H1 (cell line): ENCODE measurements around the gene UBL5. TPM values are rescaled to one million over a fixed set of nuclear protein-coding genes. Genes with fewer than 3 reads are reported as not detected.

ENCODE experiments used
- CTCF ChIA-PET: fragments of 300-600 bp; sonication (Branson Sonifier 250); formaldehyde crosslinking; loops from one replicate; lab custom pipeline; 2021; ENCODE audit not compliant: partially characterized antibody; lab: Charles Lee
- POLR2A ChIA-PET: fragments of 300-600 bp; sonication (Branson Sonifier 250); formaldehyde crosslinking; loops from one replicate; lab custom pipeline; 2021; ENCODE audit warnings: inconsistent platforms; ENCODE audit not compliant: partially characterized antibody; lab: Charles Lee
- DNase-seq, 2 experiments: peaks; one replicate each; pipeline versions ENCODE4 v3.0.0 to v3.0.0-alpha.2; 2010 to 2022; ENCODE audit warnings: low spot score in 2 of 2, low read depth in 1 of 2, mixed read lengths in 1 of 2
- FAIRE-seq: peaks from 2 replicates; lab custom pipeline; 2011; peaks lifted over from hg19 to GRCh38; lab: Jason Lieb, UNC
- H2AFZ ChIP-seq: 2 replicates; pipeline ENCODE4 v1.8.1; 2012; ENCODE audit warnings: low read length, inconsistent platforms
- H2AK5ac ChIP-seq: 2 replicates; pipeline ENCODE4 v1.6.1; 2013; ENCODE audit warnings: low read depth, low read length
- H2BK120ac ChIP-seq: replicated peaks from 2 replicates; pipeline ENCODE3; 2013; ENCODE audit warnings: low read depth, low read length, inconsistent platforms
- H2BK12ac ChIP-seq: 2 replicates; pipeline ENCODE4 v1.6.1; 2013; ENCODE audit warnings: low read depth, low read length
- H2BK15ac ChIP-seq: 2 replicates; pipeline ENCODE4 v1.6.1; 2013; ENCODE audit warnings: low read length
- H2BK20ac ChIP-seq: 2 replicates; pipeline ENCODE4 v1.6.1; 2013; ENCODE audit warnings: low read length
- H2BK5ac ChIP-seq: 2 replicates; pipeline ENCODE4 v1.6.1; 2013; ENCODE audit warnings: low read depth, low read length
- H3K14ac ChIP-seq: 2 replicates; pipeline ENCODE4 v1.6.1; 2013; ENCODE audit warnings: inconsistent platforms; ENCODE audit not compliant: insufficient read length
- H3K18ac ChIP-seq: 2 replicates; pipeline ENCODE4 v1.6.1; 2013; ENCODE audit warnings: low read length; ENCODE audit errors: extremely low read depth
- H3K23ac ChIP-seq: 2 replicates; pipeline ENCODE4 v1.6.1; 2013; ENCODE audit warnings: inconsistent platforms; ENCODE audit not compliant: insufficient read length
- H3K23me2 ChIP-seq: 2 replicates; pipeline ENCODE4 v1.6.1; 2013; ENCODE audit warnings: low read depth, low read length
- H3K27ac ChIP-seq: 2 replicates; pipeline ENCODE4 v1.6.1; 2011; ENCODE audit warnings: low read depth, low read length, inconsistent platforms
- H3K27me3 ChIP-seq, 4 experiments: replicated peaks in 1 of 4; 1 replicate in 1 of 4; 2 replicates in 3 of 4; pipeline versions ENCODE4 v1.6.1 to v1.8.1; 2011 to 2013; ENCODE audit warnings: low read length in 3 of 4, mild to moderate bottlenecking in 3 of 4, inconsistent platforms in 2 of 4, mixed read lengths in 2 of 4, moderate library complexity in 1 of 4; ENCODE audit not compliant: control insufficient read depth in 3 of 4, insufficient read depth in 3 of 4; ENCODE audit errors: extremely low read depth in 1 of 4
- H3K36me3 ChIP-seq, 4 experiments: 2 replicates each; pipeline versions ENCODE4 v1.6.1 to v1.8.1; 2011 to 2013; ENCODE audit warnings: mild to moderate bottlenecking in 4 of 4, low read length in 3 of 4, moderate library complexity in 2 of 4, control low read depth in 1 of 4, inconsistent platforms in 1 of 4; ENCODE audit not compliant: insufficient read depth in 4 of 4, control insufficient read depth in 2 of 4
- H3K4ac ChIP-seq: replicated peaks from 2 replicates; pipeline ENCODE3; 2013; ENCODE audit warnings: low read length, low read depth, mixed read lengths, inconsistent platforms; ENCODE audit not compliant: insufficient read length
- H3K4me1 ChIP-seq, 4 experiments: replicated peaks in 1 of 4; 1 replicate in 1 of 4; 2 replicates in 3 of 4; pipeline versions ENCODE4 v1.6.1 to v1.8.1; 2011 to 2013; ENCODE audit warnings: low read length in 3 of 4, inconsistent platforms in 2 of 4, mixed read lengths in 1 of 4; ENCODE audit not compliant: insufficient read depth in 4 of 4, control insufficient read depth in 3 of 4
- H3K4me2 ChIP-seq, 2 experiments: 2 replicates each; pipeline versions ENCODE4 v1.6.1 to v1.8.1; 2011 to 2013; ENCODE audit warnings: low read depth in 2 of 2, low read length in 2 of 2, control low read depth in 1 of 2, inconsistent platforms in 1 of 2, mild to moderate bottlenecking in 1 of 2; ENCODE audit not compliant: insufficient read depth in 1 of 2
- H3K4me3 ChIP-seq, 4 experiments: fragments of 200-600, 300-600 bp in 1 of 4; sonication (generic), shearing (Covaris generic), sonication (Bioruptor Twin) in 1 of 4; 2 replicates each; pipeline versions ENCODE4 v1.5.1 to v1.8.1; 2011 to 2016; ENCODE audit warnings: low read length in 4 of 4, low read depth in 3 of 4, control low read depth in 2 of 4, inconsistent platforms in 2 of 4, mild to moderate bottlenecking in 2 of 4, mixed read lengths in 1 of 4, moderate library complexity in 1 of 4; ENCODE audit not compliant: insufficient read depth in 2 of 4; ENCODE audit errors: extremely low read depth in 1 of 4
- H3K56ac ChIP-seq: replicated peaks from 2 replicates; pipeline ENCODE3; 2013; ENCODE audit warnings: low read depth, mild to moderate bottlenecking, mixed read lengths, low read length, inconsistent platforms; ENCODE audit not compliant: insufficient read length
- H3K79me1 ChIP-seq: 2 replicates; pipeline ENCODE4 v1.6.1; 2013; ENCODE audit warnings: low read depth, low read length, control low read depth
- H3K79me2 ChIP-seq, 2 experiments: 2 replicates each; pipeline versions ENCODE4 v1.6.1 to v1.8.1; 2012 to 2013; ENCODE audit warnings: low read length in 2 of 2, mild to moderate bottlenecking in 2 of 2, inconsistent platforms in 1 of 2; ENCODE audit not compliant: insufficient read depth in 2 of 2, control insufficient read depth in 1 of 2
- H3K9ac ChIP-seq, 4 experiments: replicated peaks in 1 of 4; 1 replicate in 1 of 4; 2 replicates in 3 of 4; pipeline versions ENCODE4 v1.6.1 to v1.8.1; 2011 to 2013; ENCODE audit warnings: low read depth in 3 of 4, low read length in 3 of 4, control low read depth in 2 of 4, mild to moderate bottlenecking in 2 of 4, moderate library complexity in 2 of 4, inconsistent platforms in 1 of 4; ENCODE audit errors: extremely low read depth in 1 of 4
- H3K9me3 ChIP-seq, 2 experiments: 2 replicates each; pipeline versions ENCODE4 v1.6.1 to v1.8.1; 2012 to 2013; ENCODE audit warnings: mild to moderate bottlenecking in 2 of 2, moderate library complexity in 2 of 2, control low read depth in 1 of 2, inconsistent platforms in 1 of 2, low read depth in 1 of 2, low read length in 1 of 2, mixed read lengths in 1 of 2; ENCODE audit not compliant: insufficient read depth in 2 of 2
- H4K20me1 ChIP-seq, 2 experiments: replicated peaks in 1 of 2; 2 replicates each; pipeline versions ENCODE3 to v1.8.1; 2011 to 2013; ENCODE audit warnings: inconsistent platforms in 2 of 2, low read length in 2 of 2, mild to moderate bottlenecking in 1 of 2; ENCODE audit not compliant: insufficient read depth in 2 of 2, control insufficient read depth in 1 of 2
- H4K5ac ChIP-seq: 2 replicates; pipeline ENCODE4 v1.6.1; 2013; ENCODE audit warnings: low read length, low read depth, mixed read lengths, inconsistent platforms; ENCODE audit not compliant: insufficient read length
- H4K8ac ChIP-seq: 2 replicates; pipeline ENCODE4 v1.8.0; 2013; ENCODE audit warnings: mild to moderate bottlenecking, moderate library complexity, low read length, inconsistent platforms; ENCODE audit not compliant: insufficient read depth; ENCODE audit errors: extremely low read depth
- H4K91ac ChIP-seq: replicated peaks from 2 replicates; pipeline ENCODE3; 2013; ENCODE audit warnings: low read length, mixed read lengths, inconsistent platforms; ENCODE audit not compliant: insufficient read length
- SAP30 ChIP-seq: fragments of 300-600 bp; sonication (generic); IDR thresholded peaks from 2 replicates; pipeline ENCODE4 v1.7.1; 2012; ENCODE audit warnings: low read length, moderate library complexity, mild to moderate bottlenecking, inconsistent platforms; ENCODE audit not compliant: insufficient read depth, insufficient replicate concordance
- WGBS, 2 experiments: shearing (Covaris generic) in 1 of 2; methylation state at CpG; one replicate each; pipeline versions ENCODE4 v1.1.6 to v1.1.7; 2013 to 2015; ENCODE audit warnings: low lambda C conversion rate in 2 of 2, mixed read lengths in 2 of 2, inconsistent platforms in 1 of 2, low coverage in 1 of 2, missing lambda C conversion rate in 1 of 2; ENCODE audit not compliant: insufficient replicate concordance in 2 of 2, insufficient coverage in 1 of 2, insufficient read length in 1 of 2; ENCODE audit errors: extremely low coverage in 1 of 2, missing lambda C conversion rate in 1 of 2; 5-methylcytosine and 5-hydroxymethylcytosine counted together
- polyA plus RNA-seq, 7 experiments: library from polyadenylated mRNA; depleted of rRNA in 3 of 7; stranded (reverse) in 5 of 7; unstranded in 2 of 7; fragments of >200 nt in 5 of 7; fragments of 200-250 nt in 2 of 7; gene quantifications; 1 replicate in 5 of 7; 2 replicates in 1 of 7; 4 replicates in 1 of 7; pipeline versions ENCODE4 v1.2.1 to v1.2.3, GENCODE V29; 2011 to 2013; ENCODE audit warnings: missing spikeins in 2 of 7, mixed read lengths in 2 of 7
- total RNA-seq: library from RNA; stranded (reverse); fragmentation: NEBNext Ultra II Directional; extraction: Animal tissue kit (Norgen Biotek cat#: 25700); gene quantifications from 2 replicates; pipeline ENCODE4 v1.2.1, GENCODE V29; 2021

Gene UBL5
- total and polyA plus RNA-seq, 2 of the 8 experiments (the other 6 are each of a cell fraction or from before 2014, with no cell fraction given): 416 to 1,209 TPM

- Histone ChIP-seq H2AFZ (no peak overlapping the region), H3K9me3 (no peaks in the 10 kb centered on the region), H3K27ac (no peak overlapping the region), H4K8ac (no peak overlapping the region), H2BK120ac (no peak overlapping the region), H3K36me3 (peaks cover 0 to 8% (median 4%) of the 10 kb centered on the region in 4 experiments; a peak in 5 of 8 replicates), H3K14ac (no peak overlapping the region), H4K91ac (no peak overlapping the region), H3K23me2 (no peaks in the 10 kb centered on the region), H3K4me3 (no peak overlapping the region), H4K5ac (no peak overlapping the region), H3K4ac (no peak overlapping the region), H3K79me1 (peaks cover 2% of the 10 kb centered on the region; the same call in 1 of the 2 replicates), H3K18ac (no peak overlapping the region), H3K79me2 (no peaks in the 10 kb centered on the region), H3K56ac (no peak overlapping the region), H3K4me2 (no peak overlapping the region), H2BK5ac (no peak overlapping the region), H2BK20ac (no peak overlapping the region), H2AK5ac (no peak overlapping the region), H3K9ac (no peak overlapping the region), H3K4me1 (peaks cover 0 to 7% (median 4%) of the 10 kb centered on the region in 4 experiments; a peak in 4 of 7 replicates), H2BK15ac (no peak overlapping the region), H3K27me3 (no peaks in the 10 kb centered on the region), H2BK12ac (no peak overlapping the region), H4K20me1 (peaks cover 1 to 2% of the 10 kb centered on the region in 2 experiments), H3K23ac (no peak overlapping the region)
- FAIRE-seq (no peak), DNase-seq (no peak)
- CTCF ChIA-PET: interaction anchor here (2.0 kb wide), 1 partner anchor 9 kb away, joined by 6 read pairs; no protein-coding TSS in a partner anchor
- WGBS, 2 experiments: 86% methylated on average over 1 of the region's 1 CpG; no CpG with 5 or more reads in 1 of the 2 experiments
- POLR2A ChIA-PET: interaction anchor here (1.2 kb wide), 1 partner anchor 14 kb away, joined by 3 read pairs; no protein-coding TSS in a partner anchor
- no peak for TF ChIP-seq SAP30
These were observed 33.8 kb downstream of the UBL5 start for GRCh38 chr19:9861503-9861902.
